PC-3 (cell line): ENCODE data around the gene ZMYND10. TPM values are rescaled to one million over a fixed set of nuclear protein-coding genes. Genes with fewer than 3 reads are reported as not detected.

Experiments used
- ATAC-seq: fragments of 200-7000 bp; cut with Tn5 transposase; 2 replicates; pipeline ENCODE4 v1.9.1; 2020; ENCODE audit warnings: mild to moderate bottlenecking, moderate library complexity
- BruUV-seq: library from RNA; stranded (reverse); fragments of 400-500 nt; replicated peaks from 2 replicates; lab custom pipeline; 2021; lab: Mats Ljungman, UMichigan
- CTCF ChIA-PET: fragments of 300-600 bp; sonication (Branson Sonifier 250); formaldehyde crosslinking; loops from one replicate; lab custom pipeline; 2022; ENCODE audit warnings: antibody characterized with exemption; lab: Charles Lee
- POLR2A ChIA-PET: fragments of 300-600 bp; sonication (Branson Sonifier 250); formaldehyde crosslinking; loops from one replicate; lab custom pipeline; 2022; ENCODE audit warnings: antibody characterized with exemption; ENCODE audit not compliant: unreplicated experiment; lab: Charles Lee
- DNase-seq: peaks from one replicate; pipeline ENCODE4 v3.0.0-alpha.2; 2015
- H2AFZ ChIP-seq: fragments of 300-600 bp; sonication (generic); 2 replicates; pipeline ENCODE4 v1.6.0; 2016; ENCODE audit warnings: antibody characterized with exemption, low read length
- H3F3A ChIP-seq: fragments of 300-600 bp; sonication (generic); one replicate; pipeline ENCODE4 v1.6.0; 2017; ENCODE audit warnings: antibody characterized with exemption, low read length, control low read depth, mild to moderate bottlenecking; ENCODE audit not compliant: unreplicated experiment
- H3K27ac ChIP-seq: fragments of 300-600 bp; sonication (generic); 2 replicates; pipeline ENCODE4 v1.5.1; 2016; ENCODE audit warnings: mild to moderate bottlenecking, low read length
- H3K27me3 ChIP-seq: fragments of 300-600 bp; sonication (generic); 2 replicates; pipeline ENCODE4 v1.6.1; 2016; ENCODE audit warnings: low read length, mixed read lengths
- H3K36me3 ChIP-seq: fragments of 300-600 bp; sonication (generic); 2 replicates; pipeline ENCODE4 v1.6.1; 2016; ENCODE audit warnings: low read depth, mixed run types, low read length, mixed read lengths
- H3K4me1 ChIP-seq: fragments of 300-600 bp; sonication (generic); 2 replicates; pipeline ENCODE4 v1.5.1; 2016; ENCODE audit warnings: low read length; ENCODE audit not compliant: insufficient read depth
- H3K4me2 ChIP-seq: fragments of 300-600 bp; sonication (generic); 2 replicates; pipeline ENCODE4 v1.6.0; 2016; ENCODE audit warnings: low read length
- H3K4me3 ChIP-seq: fragments of 300-600 bp; sonication (generic); 2 replicates; pipeline ENCODE4 v1.5.1; 2016; ENCODE audit warnings: mild to moderate bottlenecking, low read length, mixed read lengths
- H3K79me2 ChIP-seq: fragments of 300-600 bp; sonication (generic); 2 replicates; pipeline ENCODE4 v1.6.1; 2017; ENCODE audit warnings: low read length, mixed read lengths
- H3K9ac ChIP-seq: fragments of 300-600 bp; sonication (generic); 2 replicates; pipeline ENCODE4 v1.6.0; 2016; ENCODE audit warnings: mild to moderate bottlenecking, low read length
- H3K9me2 ChIP-seq: fragments of 300-600 bp; sonication (generic); replicated peaks from 2 replicates; pipeline ENCODE4 v1.6.1; 2016; ENCODE audit warnings: mixed run types, low read length, mixed read lengths
- H3K9me3 ChIP-seq: fragments of 300-600 bp; sonication (generic); 2 replicates; pipeline ENCODE4 v1.6.1; 2016; ENCODE audit warnings: low read length, mixed read lengths
- H4K20me1 ChIP-seq: fragments of 300-600 bp; sonication (generic); 2 replicates; pipeline ENCODE4 v1.6.1; 2016; ENCODE audit warnings: low read length, mixed read lengths
- EZH2 ChIP-seq: fragments of 300-600 bp; sonication (generic); IDR thresholded peaks from one replicate; pipeline ENCODE4 v1.6.1; 2017; ENCODE audit warnings: antibody characterized with exemption, mild to moderate bottlenecking, low read length; ENCODE audit not compliant: unreplicated experiment
- EZH2phosphoT487 ChIP-seq: fragments of 300-600 bp; sonication (generic); IDR thresholded peaks from 2 replicates; pipeline ENCODE4 v1.6.1; 2018; ENCODE audit warnings: mild to moderate bottlenecking, antibody characterized with exemption, low read length, borderline replicate concordance
- intact Hi-C: fragments of 100-400 bp; cut with micrococcal nuclease; formaldehyde crosslinking; loops from 2 replicates; pipeline ENCODE4 v1.9.0; 2023
- total RNA-seq: library from RNA; depleted of rRNA; stranded (reverse); fragments of >200 nt; gene quantifications from 2 replicates; pipeline ENCODE4 v1.2.3, GENCODE V29; 2014
- TF ChIP-seq, protein P1 (sequence below): fragments of 300-600 bp; sonication (generic); conservative IDR thresholded peaks from 2 replicates; pipeline ENCODE4 v1.5.1; 2017; ENCODE audit warnings: antibody characterized with exemption, low read depth, mild to moderate bottlenecking, low read length

ZMYND10 gene
- total RNA-seq, 1 experiment from 2014 or later = 1.6 TPM

DNA sequence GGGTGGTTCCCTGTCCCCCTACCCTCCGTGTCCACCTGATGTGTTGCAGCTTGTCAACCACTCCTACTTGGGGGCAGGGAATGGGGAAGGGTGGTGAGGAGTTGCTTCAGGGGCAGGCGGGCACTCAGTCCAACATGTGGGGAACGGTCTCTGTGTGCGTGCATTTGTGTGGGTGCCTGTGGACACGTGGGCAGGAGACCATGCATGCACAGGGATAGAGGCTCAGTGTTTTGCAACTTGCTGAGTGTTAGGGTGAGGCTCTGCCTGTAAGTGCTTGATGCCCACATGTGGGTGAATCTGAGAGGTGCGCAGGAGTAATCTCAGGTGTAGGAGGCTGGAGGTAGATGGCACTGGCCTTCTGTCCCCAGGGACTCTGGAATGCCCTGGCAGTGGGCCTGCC lies 38.2 kb upstream of the ZMYND10 start:
- H3K36me3 ChIP-seq = no peaks in the 10 kb centered on the region
- no peaks in the 10 kb centered on the region for H3K27me3 ChIP-seq
- no peak overlapping the region for H2AFZ ChIP-seq
- ATAC-seq (no peak), DNase-seq (no peak)
- H3F3A ChIP-seq = no peaks in the 10 kb centered on the region
- H4K20me1 ChIP-seq = no peaks in the 10 kb centered on the region
- intact Hi-C loops = no loop called here
- H3K4me2 ChIP-seq = no peak overlapping the region
- no peaks in the 10 kb centered on the region for H3K4me1 ChIP-seq
- ChIA-PET POLR2A (no interaction called here), CTCF (no interaction called here)
- H3K9me2 ChIP-seq = no peaks in the 10 kb centered on the region
- no TSS peak for BruUV-seq
- TF ChIP-seq, protein P1, sequence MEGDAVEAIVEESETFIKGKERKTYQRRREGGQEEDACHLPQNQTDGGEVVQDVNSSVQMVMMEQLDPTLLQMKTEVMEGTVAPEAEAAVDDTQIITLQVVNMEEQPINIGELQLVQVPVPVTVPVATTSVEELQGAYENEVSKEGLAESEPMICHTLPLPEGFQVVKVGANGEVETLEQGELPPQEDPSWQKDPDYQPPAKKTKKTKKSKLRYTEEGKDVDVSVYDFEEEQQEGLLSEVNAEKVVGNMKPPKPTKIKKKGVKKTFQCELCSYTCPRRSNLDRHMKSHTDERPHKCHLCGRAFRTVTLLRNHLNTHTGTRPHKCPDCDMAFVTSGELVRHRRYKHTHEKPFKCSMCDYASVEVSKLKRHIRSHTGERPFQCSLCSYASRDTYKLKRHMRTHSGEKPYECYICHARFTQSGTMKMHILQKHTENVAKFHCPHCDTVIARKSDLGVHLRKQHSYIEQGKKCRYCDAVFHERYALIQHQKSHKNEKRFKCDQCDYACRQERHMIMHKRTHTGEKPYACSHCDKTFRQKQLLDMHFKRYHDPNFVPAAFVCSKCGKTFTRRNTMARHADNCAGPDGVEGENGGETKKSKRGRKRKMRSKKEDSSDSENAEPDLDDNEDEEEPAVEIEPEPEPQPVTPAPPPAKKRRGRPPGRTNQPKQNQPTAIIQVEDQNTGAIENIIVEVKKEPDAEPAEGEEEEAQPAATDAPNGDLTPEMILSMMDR = no peak
- TF ChIP-seq EZH2 = no peak
- no peak for TF ChIP-seq EZH2phosphoT487
- H3K4me3 ChIP-seq = no peak overlapping the region
- no peaks in the 10 kb centered on the region for H3K9me3 ChIP-seq
- H3K9ac ChIP-seq = no peak overlapping the region
- no peak overlapping the region for H3K27ac ChIP-seq
- H3K79me2 ChIP-seq = no peaks in the 10 kb centered on the region

DNA sequence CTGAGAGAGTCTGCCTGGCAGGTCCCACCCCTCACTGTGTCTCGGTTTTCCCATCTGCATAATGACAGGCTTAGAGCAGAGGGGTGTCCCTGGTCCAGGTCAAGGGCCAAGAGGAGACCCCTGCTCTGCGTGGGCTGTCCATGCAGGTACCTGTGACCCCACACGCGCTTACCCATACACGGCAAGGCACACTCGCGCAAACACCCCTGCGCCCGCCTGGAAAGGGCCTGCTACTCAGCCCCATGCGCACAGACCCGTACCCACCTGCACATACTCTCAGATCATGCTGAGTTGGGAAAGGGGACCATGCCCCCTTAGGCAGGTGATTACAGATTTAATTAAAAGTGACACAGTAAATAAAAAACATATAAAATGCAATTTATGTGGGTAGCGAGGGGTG lies 37.2 kb upstream of the ZMYND10 start:
- Histone ChIP-seq H2AFZ (no peak overlapping the region), H3K9ac (no peak overlapping the region), H3F3A (no peaks in the 10 kb centered on the region), H3K4me3 (no peak overlapping the region), H3K9me3 (no peaks in the 10 kb centered on the region), H3K27me3 (no peaks in the 10 kb centered on the region), H3K4me1 (no peaks in the 10 kb centered on the region), H4K20me1 (no peaks in the 10 kb centered on the region), H3K27ac (no peak overlapping the region), H3K4me2 (no peak overlapping the region), H3K36me3 (no peaks in the 10 kb centered on the region), H3K9me2 (no peaks in the 10 kb centered on the region), H3K79me2 (no peaks in the 10 kb centered on the region)
- ATAC-seq (no peak), DNase-seq (no peak)
- CTCF ChIA-PET = no interaction called here
- no peak for TF ChIP-seq EZH2phosphoT487
- TF ChIP-seq, protein P1 = no peak
- TF ChIP-seq EZH2 = no peak
- POLR2A ChIA-PET = no interaction called here
- BruUV-seq = no TSS peak
- intact Hi-C loops = no loop called here

DNA sequence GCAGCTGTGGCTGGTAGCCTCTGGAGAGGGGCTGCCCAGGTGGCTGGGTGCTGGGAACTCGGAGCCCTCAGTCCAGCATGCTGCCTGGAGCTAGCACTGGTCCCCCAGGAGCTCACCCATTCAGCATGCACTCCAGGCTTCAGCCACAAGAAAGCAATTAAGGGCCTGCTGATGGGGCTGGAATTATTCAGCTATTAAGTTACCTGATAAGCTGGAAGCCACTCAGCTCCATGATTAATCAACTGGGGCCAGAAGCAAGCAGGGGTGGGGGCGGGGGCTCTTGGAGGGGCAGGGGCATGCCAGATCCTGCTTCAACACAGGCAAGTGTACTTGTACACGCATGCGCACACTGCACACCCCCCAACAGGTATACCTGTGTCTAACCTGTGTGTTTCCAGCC lies 35.9 kb upstream of the ZMYND10 start:
- H3K9me2 ChIP-seq = no peaks in the 10 kb centered on the region
- no peaks in the 10 kb centered on the region for H3K27me3 ChIP-seq
- H3F3A ChIP-seq = no peaks in the 10 kb centered on the region
- no peak overlapping the region for H3K4me3 ChIP-seq
- TF ChIP-seq, protein P1 = no peak
- TF ChIP-seq EZH2phosphoT487 (no peak), EZH2 (no peak)
- H3K4me1 ChIP-seq = no peaks in the 10 kb centered on the region
- ChIA-PET POLR2A (no interaction called here), CTCF (no interaction called here)
- BruUV-seq = no TSS peak
- no peak overlapping the region for H3K9ac ChIP-seq
- no peak for ATAC-seq
- H3K4me2 ChIP-seq = no peak overlapping the region
- no peak overlapping the region for H3K27ac ChIP-seq
- H3K9me3 ChIP-seq = no peaks in the 10 kb centered on the region
- no peaks in the 10 kb centered on the region for H3K36me3 ChIP-seq
- DNase-seq = no peak
- H2AFZ ChIP-seq = no peak overlapping the region
- no peaks in the 10 kb centered on the region for H3K79me2 ChIP-seq
- H4K20me1 ChIP-seq = no peaks in the 10 kb centered on the region
- intact Hi-C loops = no loop called here
